GM18867 (cell line): Measurements from ENCODE around the gene SHFL.

Source experiments
- ATAC-seq: cut with Tn5 transposase; IDR thresholded peaks from one replicate; pipeline ENCODE4 v1.9.1; 2021; ENCODE audit warnings: mild to moderate bottlenecking, moderate library complexity; ENCODE audit not compliant: unreplicated experiment

Gene SHFL

DNA sequence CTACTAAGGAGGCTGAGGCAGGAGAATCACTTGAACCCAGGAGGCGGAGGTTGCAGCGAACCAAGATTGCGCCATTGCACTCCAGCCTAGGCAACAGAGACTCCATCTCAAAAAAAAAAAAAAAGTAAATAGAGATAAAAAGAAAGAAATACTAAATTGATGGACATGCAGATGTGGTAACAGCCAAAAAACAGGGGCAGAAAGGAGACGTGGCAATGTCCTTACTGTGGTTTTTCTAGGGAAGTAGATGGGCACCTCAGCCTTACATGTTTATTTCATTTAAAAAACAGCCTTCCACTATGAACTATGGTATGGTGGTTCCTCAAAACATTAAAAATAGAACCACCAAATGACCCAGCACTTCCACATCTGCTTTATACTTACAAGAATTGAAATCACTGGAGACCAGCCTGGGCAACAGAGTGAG is 40.1 kb downstream of the SHFL start:
- no peak for ATAC-seq

GRCh38 chr19:10132905-10133304 is 46.8 kb downstream of the SHFL start:
- ATAC-seq, result no peak

- ATAC-seq, result no peak
Observed at GRCh38 chr19:10133596-10133995, 47.5 kb downstream of the SHFL start.

- no peak for ATAC-seq
Observed at GRCh38 chr19:10134040-10134439, 47.9 kb downstream of the SHFL start.

DNA sequence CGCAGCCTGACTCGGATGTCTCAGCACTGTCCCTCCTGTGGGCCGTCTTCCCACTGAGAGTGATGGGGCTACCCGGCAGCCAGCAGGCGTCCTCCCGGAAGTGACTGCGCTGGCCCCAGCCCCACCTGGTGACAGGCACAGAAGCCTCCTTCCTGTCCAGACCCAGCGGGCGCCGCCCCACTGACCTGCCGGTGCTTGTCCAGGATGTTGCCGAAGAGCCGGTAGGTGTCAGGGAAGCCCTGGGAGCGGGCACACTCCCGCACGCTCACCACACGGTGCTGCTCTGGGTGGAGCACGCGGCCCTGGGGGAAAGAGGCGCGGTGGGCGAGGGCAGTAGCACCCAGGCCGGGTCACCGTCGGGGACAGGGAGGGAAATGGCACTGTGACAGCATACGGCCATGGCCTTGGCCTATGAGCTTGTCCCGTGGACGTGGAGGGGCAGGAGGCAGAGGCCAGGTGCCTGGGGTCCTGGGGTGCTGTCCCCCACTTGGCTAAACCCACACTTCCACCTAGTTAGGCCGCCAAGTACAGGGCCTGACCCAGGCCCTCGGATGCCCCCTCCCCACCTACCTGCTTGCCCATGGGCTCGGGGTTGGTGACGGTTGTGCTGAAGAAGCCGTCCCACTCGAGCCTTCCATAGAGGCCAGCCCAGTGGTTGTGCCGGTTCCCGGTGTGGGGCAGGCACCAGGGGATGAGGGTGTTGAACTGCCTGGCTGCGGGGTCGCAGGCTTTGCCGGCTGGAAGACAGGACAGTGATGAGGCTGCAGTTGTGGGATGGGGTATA is 49.6 kb downstream of the SHFL start:
- no peak for ATAC-seq

- ATAC-seq, result no peak
Observed at GRCh38 chr19:10136936-10137335, 50.8 kb downstream of the SHFL start.

- ATAC-seq, result no peak
Observed at GRCh38 chr19:10137751-10138682, 51.9 kb downstream of the SHFL start.

DNA sequence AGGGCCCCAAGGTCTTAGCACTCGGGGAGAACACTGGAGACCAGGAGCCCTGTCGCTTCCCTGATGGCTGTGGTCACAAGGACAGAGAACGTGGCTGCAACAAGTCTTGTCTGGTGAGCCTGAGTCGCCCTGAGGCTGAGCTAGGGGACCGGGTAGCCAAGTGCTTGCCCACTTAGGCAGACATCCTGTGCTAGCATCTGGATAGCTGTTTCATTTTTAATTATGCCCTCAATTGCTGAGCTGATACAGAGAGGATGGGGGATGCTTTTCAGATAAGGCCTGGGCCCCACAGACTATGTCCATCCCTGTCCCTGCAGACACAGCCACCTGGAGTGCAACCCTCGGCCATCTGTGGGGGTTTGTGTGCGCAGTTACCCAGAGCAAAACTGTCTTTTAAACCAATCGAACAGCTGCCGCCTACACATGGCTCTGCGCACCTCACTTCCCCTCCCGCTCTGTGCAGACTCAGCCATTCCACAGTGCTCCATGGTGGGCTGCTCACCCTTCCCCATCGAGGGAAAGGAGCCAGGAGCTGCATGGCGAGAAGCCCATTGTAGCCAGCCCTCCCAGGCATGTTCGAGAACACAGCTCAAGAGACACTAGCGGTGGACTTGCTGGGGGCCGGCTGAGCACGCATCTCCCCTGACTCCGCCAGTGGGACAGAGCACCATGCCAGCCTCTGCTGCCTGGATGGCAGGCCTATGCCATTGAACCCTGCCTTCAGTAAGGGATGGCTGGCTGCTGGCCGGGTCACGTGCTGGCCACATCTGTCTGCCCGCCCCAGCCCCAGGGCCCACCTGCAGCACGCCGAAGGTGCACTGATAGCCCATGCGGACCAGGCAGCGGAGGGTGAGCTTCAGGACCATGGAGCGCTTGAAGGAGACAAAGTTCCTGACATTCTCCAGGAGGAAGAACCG is 53.0 kb downstream of the SHFL start:
- ATAC-seq, result no peak

- no peak for ATAC-seq
Observed at GRCh38 chr19:10139952-10140351, 53.8 kb downstream of the SHFL start.

GRCh38 chr19:10141479-10141878 is 55.4 kb downstream of the SHFL start:
- ATAC-seq, result no peak

- no peak for ATAC-seq
Observed at GRCh38 chr19:10141973-10142372, 55.9 kb downstream of the SHFL start.
